ENCODE results near the gene RRM1.
"Not testable (repeated sequence)": the region's sequence is repeated elsewhere in the genome, so short reads cannot be mapped to it uniquely, and the experiment has no call there.

RRM1 gene

DNA sequence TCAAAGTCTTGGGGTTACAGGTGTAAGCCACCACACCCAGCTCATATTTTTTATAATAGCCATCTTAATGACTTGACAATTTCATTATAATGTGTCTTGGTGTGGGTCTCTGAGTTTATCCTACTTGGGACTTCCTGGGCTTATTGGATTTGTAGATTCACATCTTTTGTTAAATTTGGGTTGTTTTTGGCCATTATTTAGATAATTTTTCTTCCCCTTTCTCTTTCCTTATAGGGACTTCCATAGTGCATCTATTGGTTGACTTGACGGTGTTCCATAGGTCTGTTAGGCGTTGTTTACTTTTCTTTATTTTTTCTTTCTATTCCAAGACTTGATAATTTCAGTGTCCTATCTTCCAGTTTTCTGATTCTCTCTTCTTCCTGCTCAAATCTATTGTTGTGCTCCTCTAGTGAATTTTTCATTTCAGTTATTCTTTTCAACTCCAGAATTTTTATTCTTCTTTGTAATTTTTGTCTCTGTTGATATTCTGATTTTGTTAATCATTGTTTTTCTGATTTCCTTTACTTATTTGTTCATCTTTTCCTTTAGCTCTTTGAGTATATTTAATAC lies 45.6 kb downstream of the RRM1 start:
- in situ Hi-C loops (cut with HindIII; ENCODE audit: low sequenced_read_pairs): no loop called here
- H3K4me3 ChIP-seq (ENCODE audit: low read depth, low read length): no peak overlapping the region
- no peak for DNase-seq (ENCODE audit: low read depth)
- TF ChIP-seq, protein P1, sequence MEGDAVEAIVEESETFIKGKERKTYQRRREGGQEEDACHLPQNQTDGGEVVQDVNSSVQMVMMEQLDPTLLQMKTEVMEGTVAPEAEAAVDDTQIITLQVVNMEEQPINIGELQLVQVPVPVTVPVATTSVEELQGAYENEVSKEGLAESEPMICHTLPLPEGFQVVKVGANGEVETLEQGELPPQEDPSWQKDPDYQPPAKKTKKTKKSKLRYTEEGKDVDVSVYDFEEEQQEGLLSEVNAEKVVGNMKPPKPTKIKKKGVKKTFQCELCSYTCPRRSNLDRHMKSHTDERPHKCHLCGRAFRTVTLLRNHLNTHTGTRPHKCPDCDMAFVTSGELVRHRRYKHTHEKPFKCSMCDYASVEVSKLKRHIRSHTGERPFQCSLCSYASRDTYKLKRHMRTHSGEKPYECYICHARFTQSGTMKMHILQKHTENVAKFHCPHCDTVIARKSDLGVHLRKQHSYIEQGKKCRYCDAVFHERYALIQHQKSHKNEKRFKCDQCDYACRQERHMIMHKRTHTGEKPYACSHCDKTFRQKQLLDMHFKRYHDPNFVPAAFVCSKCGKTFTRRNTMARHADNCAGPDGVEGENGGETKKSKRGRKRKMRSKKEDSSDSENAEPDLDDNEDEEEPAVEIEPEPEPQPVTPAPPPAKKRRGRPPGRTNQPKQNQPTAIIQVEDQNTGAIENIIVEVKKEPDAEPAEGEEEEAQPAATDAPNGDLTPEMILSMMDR (IDR thresholded peaks at IDR 0.05; ENCODE audit: low read depth, low read length, missing control alignments): no peak

DNA sequence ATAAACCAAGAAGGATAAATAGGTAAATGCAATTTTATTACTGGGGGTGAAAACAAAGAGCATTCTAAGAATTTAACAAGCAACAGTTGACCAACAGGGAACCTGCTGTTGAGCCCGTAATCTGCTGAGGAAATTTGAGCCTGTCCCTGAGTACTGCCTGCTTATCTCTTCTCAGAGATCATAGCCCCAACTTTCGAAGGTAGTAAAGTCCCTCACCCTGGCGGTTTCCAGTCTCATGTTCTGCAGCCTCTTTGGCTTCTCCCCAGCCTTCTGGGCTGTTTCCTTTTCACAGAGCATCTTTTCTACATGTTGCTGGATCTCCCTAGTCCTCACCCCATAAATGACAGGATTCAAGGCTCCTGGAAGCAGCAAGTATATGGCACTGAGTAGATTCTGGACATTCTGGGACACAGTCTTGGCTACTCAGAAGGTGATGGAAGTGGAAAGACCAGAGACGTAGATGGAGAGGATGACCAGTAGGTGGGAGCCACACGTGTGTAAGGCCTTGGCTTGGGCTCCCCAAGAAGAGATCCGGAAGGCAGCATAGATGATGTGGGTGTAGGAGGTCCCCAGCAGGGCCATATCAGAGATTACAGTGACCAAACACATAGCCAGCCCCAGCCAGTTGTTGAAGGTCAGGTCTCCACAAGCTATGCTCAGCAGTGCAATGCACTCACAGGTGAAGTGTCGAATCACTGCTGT lies 51.6 kb downstream of the RRM1 start:
- TF ChIP-seq, protein P1 (IDR thresholded peaks at IDR 0.05; ENCODE audit: low read depth, low read length, missing control alignments): no peak
- no peak for DNase-seq (ENCODE audit: low read depth)
- in situ Hi-C loops (cut with HindIII; ENCODE audit: low sequenced_read_pairs): no loop called here
- H3K4me3 ChIP-seq (ENCODE audit: low read depth, low read length): no peak overlapping the region

DNA sequence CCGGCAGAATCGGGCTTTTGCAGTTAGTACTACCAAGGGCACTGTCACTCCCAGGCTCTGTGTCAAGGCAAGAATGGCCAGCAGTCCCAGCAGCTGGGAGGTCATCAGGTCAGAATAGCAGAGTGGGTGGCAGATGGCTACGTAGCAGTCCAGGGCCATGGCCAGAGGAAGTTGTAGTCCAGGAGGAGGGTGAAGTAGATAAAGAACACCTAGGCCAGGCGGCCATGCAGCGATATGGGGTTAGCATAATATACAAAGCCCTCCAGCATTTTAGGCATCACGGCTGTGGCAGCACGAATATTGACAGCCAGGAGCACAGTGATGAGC lies 52.1 kb downstream of the RRM1 start:
- in situ Hi-C loops (cut with HindIII; ENCODE audit: low sequenced_read_pairs): no loop called here
- TF ChIP-seq, protein P1 (IDR thresholded peaks at IDR 0.05; ENCODE audit: low read depth, low read length, missing control alignments): no peak
- no peak for DNase-seq (ENCODE audit: low read depth)
- H3K4me3 ChIP-seq (ENCODE audit: low read depth, low read length): no peak overlapping the region

DNA sequence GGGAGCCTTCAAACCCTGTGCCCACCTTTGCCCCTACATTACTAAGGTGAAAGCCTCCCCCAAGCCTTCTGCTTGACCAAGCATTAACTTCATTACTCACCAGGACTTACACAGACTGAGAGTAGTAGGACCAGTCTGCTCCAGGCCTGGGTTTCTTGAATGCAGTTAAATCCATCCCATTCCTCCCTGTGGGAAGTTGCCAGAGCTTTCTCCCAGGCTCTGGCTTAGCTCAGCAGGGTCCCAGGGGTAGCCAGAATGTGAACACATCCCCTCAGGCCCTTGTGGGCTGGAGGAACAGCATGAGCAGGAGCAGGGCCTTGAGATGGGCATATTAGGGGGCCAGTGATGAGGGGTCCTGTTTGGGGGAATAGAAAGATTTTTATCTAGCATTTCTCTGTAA lies 59.9 kb downstream of the RRM1 start:
- H3K4me3 ChIP-seq (ENCODE audit: low read depth, low read length): no peak overlapping the region
- no peak for DNase-seq (ENCODE audit: low read depth)
- TF ChIP-seq, protein P1 (IDR thresholded peaks at IDR 0.05; ENCODE audit: low read depth, low read length, missing control alignments): no peak
- in situ Hi-C loops (cut with HindIII; ENCODE audit: low sequenced_read_pairs): no loop called here

DNA sequence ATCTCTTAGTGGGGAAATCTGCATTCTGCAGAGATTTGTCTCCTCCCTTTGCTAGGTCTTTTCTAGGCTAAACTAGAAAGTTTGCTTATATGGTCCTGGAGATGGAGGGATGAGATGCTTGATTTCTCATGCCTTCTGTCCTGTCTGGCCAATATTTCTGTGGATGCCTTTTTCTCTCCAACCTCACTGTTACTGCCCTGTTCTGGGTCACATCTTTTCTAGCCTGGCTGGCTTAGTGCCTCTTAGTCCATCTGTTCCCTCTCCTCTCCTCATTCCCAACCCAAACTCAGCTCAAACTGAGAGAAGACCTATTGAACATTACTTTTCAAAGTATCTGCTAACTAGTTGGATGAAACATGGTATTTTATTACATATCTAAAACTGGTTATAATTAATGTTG lies 62.0 kb downstream of the RRM1 start:
- H3K4me3 ChIP-seq (ENCODE audit: low read depth, low read length): no peak overlapping the region
- TF ChIP-seq, protein P1 (IDR thresholded peaks at IDR 0.05; ENCODE audit: low read depth, low read length, missing control alignments): no peak
- in situ Hi-C loops (cut with HindIII; ENCODE audit: low sequenced_read_pairs): no loop called here
- DNase-seq (ENCODE audit: low read depth): no peak

DNA sequence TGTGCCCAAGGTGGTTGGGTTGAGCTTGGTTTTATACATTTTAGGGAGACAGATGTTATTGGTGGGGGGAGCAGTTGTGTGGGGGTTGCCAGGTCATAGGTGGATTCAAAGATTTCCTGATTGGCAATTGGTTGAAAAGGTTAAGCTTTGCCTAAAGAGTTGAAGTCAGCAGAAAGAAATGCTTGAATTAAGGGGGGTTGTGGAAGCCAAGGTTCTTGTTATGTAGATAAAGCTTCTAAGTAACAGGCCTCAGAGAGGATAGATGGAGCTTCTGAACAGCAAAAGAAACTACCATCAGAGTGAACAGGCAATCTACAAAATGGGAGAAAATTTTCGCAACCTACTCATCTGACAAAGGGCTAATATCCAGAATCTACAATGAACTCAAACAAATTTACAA lies 64.2 kb downstream of the RRM1 start:
- DNase-seq (ENCODE audit: low read depth); in situ Hi-C loops (cut with HindIII; ENCODE audit: low sequenced_read_pairs); H3K4me3 ChIP-seq (ENCODE audit: low read depth, low read length): not testable (repeated sequence)

DNA sequence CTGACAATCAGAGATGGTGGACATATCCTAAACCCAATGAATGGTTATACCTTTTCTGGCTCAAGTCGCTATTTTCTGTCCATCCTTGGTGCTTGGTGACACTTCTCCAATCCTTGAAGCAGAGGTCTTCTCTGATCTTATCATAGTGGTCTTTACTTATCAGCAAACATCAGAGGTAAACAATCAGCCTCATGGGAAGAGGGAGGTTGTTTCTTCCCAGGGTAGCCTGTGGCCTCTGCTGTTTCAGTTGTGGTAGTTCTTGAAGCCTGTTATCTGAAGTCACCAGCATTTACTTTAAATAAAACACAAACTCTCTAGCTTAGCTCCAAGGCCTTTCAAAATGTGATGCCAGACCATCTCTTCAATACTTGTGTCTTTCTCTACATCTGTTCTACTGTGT lies 66.7 kb downstream of the RRM1 start:
- TF ChIP-seq, protein P1 (IDR thresholded peaks at IDR 0.05; ENCODE audit: low read depth, low read length, missing control alignments): no peak
- in situ Hi-C loops (cut with HindIII; ENCODE audit: low sequenced_read_pairs): no loop called here
- no peak overlapping the region for H3K4me3 ChIP-seq (ENCODE audit: low read depth, low read length)
- no peak for DNase-seq (ENCODE audit: low read depth)
